ENCODE data around the gene LAMC1.
A peak's percentile ranks its signal among the peaks of the same experiment; 100 is the strongest.
"Not testable (repeated sequence)": the region's sequence is repeated elsewhere in the genome, so short reads cannot be mapped to it uniquely, and the experiment has no call there.

The LAMC1 gene

GRCh38 chr1:183043872-183044854 is 20.9 kb downstream of the LAMC1 start:
- DNase-seq, result no peak

DNA sequence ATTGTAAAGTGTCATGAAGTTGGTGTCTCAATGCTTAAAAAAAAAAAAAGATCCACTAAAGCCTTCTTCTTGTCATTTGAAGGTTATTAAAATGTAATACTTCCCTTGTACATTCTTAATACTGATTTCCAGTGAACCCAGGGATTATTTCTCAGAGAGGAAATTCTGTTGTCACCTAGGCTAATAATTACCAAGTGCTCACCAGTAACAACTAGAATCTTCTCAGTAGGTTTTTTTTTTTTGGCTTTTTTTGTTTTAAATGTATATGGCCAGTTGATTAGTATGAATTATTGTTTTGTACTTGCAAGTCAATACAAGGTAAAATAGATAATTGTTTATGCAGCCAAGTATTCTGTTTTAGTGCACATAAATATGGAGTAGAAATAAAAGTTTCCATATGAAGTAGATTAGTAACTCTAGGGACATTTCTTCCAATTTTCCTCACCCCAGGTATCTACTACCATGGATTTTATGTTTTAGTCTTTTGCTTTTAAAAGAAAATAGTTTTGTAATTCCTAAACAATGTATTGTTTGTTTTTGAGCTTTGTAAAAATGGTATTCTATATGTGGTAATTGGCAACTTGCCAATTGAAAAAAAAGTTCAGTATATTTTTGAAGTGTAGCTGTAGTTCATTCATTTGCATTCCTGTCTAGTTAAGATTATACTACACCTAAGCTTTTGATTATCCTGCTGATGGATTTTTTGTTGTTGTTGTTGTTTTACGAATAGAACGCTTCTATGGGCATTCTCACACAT is 21.9 kb downstream of the LAMC1 start:
- DNase-seq, result no peak

GRCh38 chr1:183048087-183049085 is 25.2 kb downstream of the LAMC1 start:
- DNase-seq, result peak; percentile 75

- DNase-seq, result no peak
Measured at GRCh38 chr1:183051546-183051945, 28.3 kb downstream of the LAMC1 start.

- DNase-seq, result no peak
Measured at GRCh38 chr1:183052861-183053260, 29.6 kb downstream of the LAMC1 start.

DNA sequence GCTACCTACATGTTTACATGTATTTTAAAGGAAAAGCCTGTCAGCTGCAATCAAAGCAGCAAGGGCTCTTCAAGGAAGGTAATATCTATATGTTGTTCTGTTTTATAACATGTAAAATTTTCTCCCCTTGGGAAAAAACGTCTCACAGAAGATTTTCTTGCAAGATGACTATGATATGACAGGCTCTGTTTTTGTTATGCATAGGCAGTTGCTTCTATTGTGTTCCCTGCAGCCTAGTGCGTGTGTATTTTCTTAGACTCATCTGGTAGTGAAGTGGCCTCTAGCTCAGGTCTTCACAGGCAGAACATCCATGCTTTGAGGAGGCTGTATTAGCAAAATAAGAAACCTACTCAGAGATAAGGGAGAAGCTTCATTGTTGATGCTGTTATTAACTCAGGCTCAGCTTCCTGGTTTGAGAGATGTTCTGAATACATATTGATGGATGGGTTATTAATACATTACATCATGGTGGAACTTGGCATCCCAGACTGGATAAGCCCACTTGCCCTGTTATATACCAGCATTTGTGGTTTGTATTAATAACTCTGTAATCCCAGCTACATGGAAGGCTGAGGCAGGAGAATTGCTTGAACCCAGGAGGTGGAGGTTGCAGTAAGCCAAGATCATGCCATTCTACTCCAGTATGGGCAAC is 35.8 kb downstream of the LAMC1 start:
- DNase-seq, result no peak

DNA sequence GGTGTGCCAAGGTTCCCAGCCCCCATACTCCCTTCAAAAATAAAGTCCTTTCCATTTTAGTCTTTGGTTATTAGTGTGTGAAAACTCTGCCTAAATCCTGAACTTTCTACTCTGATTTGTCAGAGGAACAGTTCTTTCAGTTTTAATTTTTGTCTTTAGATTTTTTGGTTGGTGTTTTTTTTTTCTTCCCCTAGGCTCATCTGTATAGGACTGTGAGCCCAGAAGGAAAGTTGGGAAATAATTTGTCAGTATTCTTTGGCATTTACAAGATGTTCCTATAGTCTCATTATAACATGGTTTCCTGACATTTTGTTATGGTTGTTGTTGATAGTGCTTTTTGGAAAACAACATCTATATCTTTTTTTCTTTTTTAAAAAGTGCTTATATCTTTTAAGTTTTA is 38.0 kb downstream of the LAMC1 start:
- no peak for DNase-seq

GRCh38 chr1:183063349-183063748 is 40.1 kb downstream of the LAMC1 start:
- DNase-seq, result peak; percentile 29

DNA sequence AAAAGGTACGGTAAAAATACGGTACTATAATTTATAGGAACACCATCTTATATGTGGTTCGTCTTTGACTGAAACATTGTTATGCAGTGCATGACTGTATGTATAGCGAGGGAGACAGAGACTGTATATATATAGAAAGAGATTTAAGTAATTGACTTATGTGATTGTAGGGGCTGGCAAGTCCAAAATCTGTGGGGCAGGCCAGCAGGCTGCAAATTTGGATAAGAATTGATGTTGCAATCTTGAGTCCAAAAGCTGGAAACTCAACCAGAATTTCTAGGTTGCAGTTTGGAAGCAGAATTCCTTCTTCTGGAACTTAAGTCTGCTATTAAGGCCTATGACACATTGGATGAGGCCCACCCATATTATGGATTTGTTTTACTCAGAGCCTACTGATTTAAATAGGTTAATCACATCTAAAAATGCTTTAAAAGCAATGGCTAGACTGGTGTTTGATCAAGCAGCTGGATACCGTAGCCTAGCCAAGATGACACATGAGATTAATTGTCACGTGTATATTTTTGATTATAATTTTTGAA is 42.0 kb downstream of the LAMC1 start:
- DNase-seq, result no peak

GRCh38 chr1:183066432-183066831 is 43.2 kb downstream of the LAMC1 start:
- DNase-seq, result not testable (repeated sequence)

- DNase-seq, result no peak
Measured at GRCh38 chr1:183069562-183070216, 46.5 kb downstream of the LAMC1 start.

DNA sequence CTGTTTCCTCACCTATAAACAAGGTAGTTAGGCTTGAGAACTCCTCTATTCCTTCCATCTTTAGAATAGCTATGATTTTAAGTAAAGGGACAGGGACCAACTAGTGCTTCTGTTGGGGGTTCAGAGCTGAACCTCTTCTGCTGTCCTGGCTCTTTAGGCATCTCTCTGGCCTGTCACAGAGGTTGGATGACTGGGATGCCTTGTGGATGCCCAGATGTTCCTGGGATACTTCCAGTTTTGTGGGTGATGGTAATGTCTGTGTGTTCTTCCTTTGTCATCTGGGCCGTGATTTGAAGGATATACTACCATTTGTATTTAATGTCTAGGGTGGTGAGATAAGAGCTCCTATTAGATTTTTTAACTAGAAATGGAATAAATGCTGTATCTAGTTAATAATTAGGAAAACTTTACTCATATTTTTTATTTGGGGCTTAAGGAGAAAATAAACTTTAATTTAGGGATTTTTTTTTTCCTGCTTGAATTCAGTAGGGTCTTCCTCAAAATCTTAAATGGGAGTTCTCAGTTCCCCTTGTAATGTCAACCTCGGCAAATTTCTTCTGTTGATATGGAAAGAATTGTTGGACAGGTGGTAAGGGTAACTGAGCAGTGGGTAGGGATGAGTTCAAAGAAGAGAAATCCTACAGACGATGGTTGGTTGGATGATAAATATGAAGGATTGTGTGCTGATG is 47.2 kb downstream of the LAMC1 start:
- DNase-seq, result no peak

GRCh38 chr1:183070923-183071618 is 47.9 kb downstream of the LAMC1 start:
- peak; percentile 52 for DNase-seq

GRCh38 chr1:183072595-183072994 is 49.4 kb downstream of the LAMC1 start:
- not testable (repeated sequence) for DNase-seq

GRCh38 chr1:183073320-183073719 is 50.1 kb downstream of the LAMC1 start:
- peak; percentile 37 for DNase-seq

GRCh38 chr1:183074215-183074614 is 51.0 kb downstream of the LAMC1 start:
- DNase-seq, result no peak

DNA sequence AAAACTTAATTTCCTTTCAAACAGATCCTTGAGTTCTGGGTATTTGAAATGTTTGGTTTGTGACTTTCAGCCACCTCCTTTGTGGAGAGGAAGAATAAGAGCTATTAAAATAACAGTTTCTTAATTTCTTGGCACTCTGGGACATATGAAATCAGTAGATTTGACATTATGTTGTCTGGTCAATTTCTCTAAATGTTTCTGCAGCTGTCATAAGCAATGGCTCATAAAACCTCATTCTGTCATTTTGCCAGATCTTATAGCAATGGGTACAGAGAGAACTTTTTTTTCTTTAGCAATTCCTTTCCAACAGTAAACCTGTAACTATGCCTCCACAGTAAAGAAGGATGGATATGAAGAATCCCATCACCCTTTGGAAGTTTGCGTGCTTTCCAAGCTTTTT is 52.6 kb downstream of the LAMC1 start:
- no peak for DNase-seq

DNA sequence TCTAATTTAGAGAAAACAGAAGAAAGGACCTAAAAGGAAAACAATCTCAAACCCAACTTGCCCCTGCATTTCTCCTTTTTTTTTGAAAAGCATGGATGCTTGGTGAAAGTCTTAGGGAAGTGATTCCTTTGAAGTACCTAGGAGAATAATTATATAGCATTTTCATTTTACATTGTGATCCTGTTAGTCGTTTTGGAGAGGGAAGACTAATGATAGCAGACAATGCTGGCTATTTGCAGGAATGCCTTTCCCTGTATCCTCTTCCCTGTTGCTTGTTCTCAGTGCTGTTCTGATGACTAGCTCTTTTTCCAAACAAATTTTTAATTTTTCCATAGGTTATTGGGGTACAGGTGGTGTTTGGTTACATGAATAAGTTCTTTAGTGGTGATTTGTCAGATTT is 53.9 kb downstream of the LAMC1 start:
- no peak for DNase-seq

- DNase-seq, result no peak
Measured at GRCh38 chr1:183079712-183080388, 56.6 kb downstream of the LAMC1 start.
